ENCODE results near the gene MUC5B.

The MUC5B gene

DNA sequence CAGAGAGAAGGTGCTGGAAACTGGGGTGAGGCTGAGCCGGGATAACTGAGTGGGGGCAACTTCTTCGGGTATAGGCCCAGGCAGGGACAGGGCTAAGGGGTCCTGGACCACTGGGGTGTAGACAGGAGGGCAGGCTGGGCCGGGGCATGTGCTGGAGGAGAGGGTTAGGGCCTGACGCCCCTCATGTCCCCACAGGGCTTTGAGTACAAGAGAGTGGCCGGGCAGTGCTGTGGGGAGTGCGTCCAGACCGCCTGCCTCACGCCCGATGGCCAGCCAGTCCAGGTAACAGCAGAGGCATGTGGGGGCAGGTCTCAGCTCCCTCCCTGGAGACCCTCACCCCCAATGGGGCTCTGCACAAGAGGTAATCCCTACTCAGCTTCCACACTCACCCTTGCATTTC lies 36.7 kb downstream of the MUC5B start:
- Histone ChIP-seq H3K9me2 (ENCODE audit: low read depth, low read length) (no peaks in the 10 kb centered on the region), H3K27me3 (ENCODE audit: insufficient read depth, low read length) (no peaks in the 10 kb centered on the region), H3K9ac (ENCODE audit: low read length) (no peak overlapping the region)

DNA sequence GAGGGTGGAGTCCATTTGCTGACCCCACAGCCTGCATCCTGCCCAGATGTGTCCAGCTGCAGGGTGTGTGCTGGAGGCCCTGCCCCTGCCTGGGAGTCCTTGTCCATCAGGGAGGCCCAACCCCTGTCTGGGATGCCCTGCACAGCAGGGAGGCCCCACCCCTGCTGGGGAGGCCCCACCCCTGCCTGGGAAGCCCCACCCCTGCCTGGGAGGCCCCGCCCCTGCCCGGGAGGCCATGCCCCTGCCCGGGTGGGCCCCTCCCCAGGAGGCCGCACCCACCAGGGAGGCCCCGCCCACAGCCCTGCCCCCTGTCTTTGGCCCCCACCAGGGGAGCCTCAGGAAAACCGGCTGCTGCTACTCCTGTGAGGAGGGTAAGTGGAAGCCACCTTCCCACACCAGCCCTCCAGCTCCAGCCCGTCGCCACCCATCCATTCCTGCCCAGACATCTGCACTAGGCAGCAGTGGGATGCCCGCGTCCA lies 37.2 kb downstream of the MUC5B start:
- Histone ChIP-seq H3K4me1 (ENCODE audit: insufficient read depth, low read length, severe bottlenecking) (peaks cover 18% of the 10 kb centered on the region), H3K79me2 (ENCODE audit: insufficient read depth, low read length) (no peaks in the 10 kb centered on the region), H3K36me3 (ENCODE audit: insufficient read depth, low read length) (no peaks in the 10 kb centered on the region), H3K27me3 (ENCODE audit: insufficient read depth, low read length) (no peaks in the 10 kb centered on the region), H3K9ac (ENCODE audit: low read length) (no peak overlapping the region), H3K4me3 (ENCODE audit: low read depth, low read length, poor library complexity, severe bottlenecking) (no peak overlapping the region), H3K4me2 (ENCODE audit: low read length) (no peak overlapping the region), H4K20me1 (ENCODE audit: insufficient read depth, low read length) (no peaks in the 10 kb centered on the region), H3K9me2 (ENCODE audit: low read depth, low read length) (no peaks in the 10 kb centered on the region), H3K27ac (ENCODE audit: low read depth, low read length, poor library complexity, severe bottlenecking) (no peak overlapping the region), H3F3A (ENCODE audit: insufficient read depth, low read length) (no peaks in the 10 kb centered on the region), H3K9me3 (ENCODE audit: low read length) (no peaks in the 10 kb centered on the region), H2AFZ (ENCODE audit: low read length) (no peak overlapping the region)
- TF ChIP-seq, protein P1, sequence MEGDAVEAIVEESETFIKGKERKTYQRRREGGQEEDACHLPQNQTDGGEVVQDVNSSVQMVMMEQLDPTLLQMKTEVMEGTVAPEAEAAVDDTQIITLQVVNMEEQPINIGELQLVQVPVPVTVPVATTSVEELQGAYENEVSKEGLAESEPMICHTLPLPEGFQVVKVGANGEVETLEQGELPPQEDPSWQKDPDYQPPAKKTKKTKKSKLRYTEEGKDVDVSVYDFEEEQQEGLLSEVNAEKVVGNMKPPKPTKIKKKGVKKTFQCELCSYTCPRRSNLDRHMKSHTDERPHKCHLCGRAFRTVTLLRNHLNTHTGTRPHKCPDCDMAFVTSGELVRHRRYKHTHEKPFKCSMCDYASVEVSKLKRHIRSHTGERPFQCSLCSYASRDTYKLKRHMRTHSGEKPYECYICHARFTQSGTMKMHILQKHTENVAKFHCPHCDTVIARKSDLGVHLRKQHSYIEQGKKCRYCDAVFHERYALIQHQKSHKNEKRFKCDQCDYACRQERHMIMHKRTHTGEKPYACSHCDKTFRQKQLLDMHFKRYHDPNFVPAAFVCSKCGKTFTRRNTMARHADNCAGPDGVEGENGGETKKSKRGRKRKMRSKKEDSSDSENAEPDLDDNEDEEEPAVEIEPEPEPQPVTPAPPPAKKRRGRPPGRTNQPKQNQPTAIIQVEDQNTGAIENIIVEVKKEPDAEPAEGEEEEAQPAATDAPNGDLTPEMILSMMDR (IDR thresholded peaks at IDR 0.05; ENCODE audit: low read length) = no peak
- TF ChIP-seq EZH2 (IDR thresholded peaks at IDR 0.05; ENCODE audit: borderline replicate concordance, low read length) = no peak

More for the DNA sequence above, 36.7 kb downstream of the MUC5B start:
- H3K4me1 ChIP-seq (ENCODE audit: insufficient read depth, low read length, severe bottlenecking) = peaks cover 18% of the 10 kb centered on the region
- H3K9me3 ChIP-seq (ENCODE audit: low read length) = no peaks in the 10 kb centered on the region
- H3K4me2 ChIP-seq (ENCODE audit: low read length) = no peak overlapping the region
- no peaks in the 10 kb centered on the region for H3K79me2 ChIP-seq (ENCODE audit: insufficient read depth, low read length)
- no peaks in the 10 kb centered on the region for H3F3A ChIP-seq (ENCODE audit: insufficient read depth, low read length)
- no peak overlapping the region for H3K27ac ChIP-seq (ENCODE audit: low read depth, low read length, poor library complexity, severe bottlenecking)
- no peaks in the 10 kb centered on the region for H4K20me1 ChIP-seq (ENCODE audit: insufficient read depth, low read length)
- H3K36me3 ChIP-seq (ENCODE audit: insufficient read depth, low read length) = no peaks in the 10 kb centered on the region
- no peak overlapping the region for H3K4me3 ChIP-seq (ENCODE audit: low read depth, low read length, poor library complexity, severe bottlenecking)
- no peak overlapping the region for H2AFZ ChIP-seq (ENCODE audit: low read length)
- TF ChIP-seq EZH2 (IDR thresholded peaks at IDR 0.05; ENCODE audit: borderline replicate concordance, low read length) = no peak
- TF ChIP-seq, protein P1 (IDR thresholded peaks at IDR 0.05; ENCODE audit: low read length) = no peak

DNA sequence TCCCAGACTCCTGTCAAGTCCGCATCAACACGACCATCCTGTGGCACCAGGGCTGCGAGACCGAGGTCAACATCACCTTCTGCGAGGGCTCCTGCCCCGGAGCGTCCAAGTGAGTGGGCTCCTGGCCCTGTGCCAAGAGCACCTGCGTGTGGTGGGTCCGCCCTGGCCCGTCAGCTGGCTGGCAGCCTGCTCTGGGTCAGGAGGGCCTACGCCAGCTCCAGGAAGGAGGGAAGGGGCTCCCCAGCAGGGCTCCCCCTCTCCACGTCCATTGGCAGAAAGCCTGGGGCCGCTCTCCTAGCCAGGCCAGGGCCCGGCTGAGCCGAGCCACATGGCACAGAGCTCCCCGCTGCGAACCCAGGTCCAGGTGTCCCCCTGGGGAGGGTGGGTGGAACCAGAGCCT lies 37.8 kb downstream of the MUC5B start:
- Histone ChIP-seq H3K79me2 (ENCODE audit: insufficient read depth, low read length) (no peaks in the 10 kb centered on the region), H3K4me3 (ENCODE audit: low read depth, low read length, poor library complexity, severe bottlenecking) (no peak overlapping the region), H3K4me2 (ENCODE audit: low read length) (no peak overlapping the region), H3K4me1 (ENCODE audit: insufficient read depth, low read length, severe bottlenecking) (peaks cover 18% of the 10 kb centered on the region), H3K9me3 (ENCODE audit: low read length) (no peaks in the 10 kb centered on the region; the same call in 1 of the 2 replicates), H3K9ac (ENCODE audit: low read length) (no peak overlapping the region), H3F3A (ENCODE audit: insufficient read depth, low read length) (no peaks in the 10 kb centered on the region), H3K27ac (ENCODE audit: low read depth, low read length, poor library complexity, severe bottlenecking) (no peak overlapping the region), H4K20me1 (ENCODE audit: insufficient read depth, low read length) (no peaks in the 10 kb centered on the region), H2AFZ (ENCODE audit: low read length) (no peak overlapping the region), H3K9me2 (ENCODE audit: low read depth, low read length) (no peaks in the 10 kb centered on the region), H3K36me3 (ENCODE audit: insufficient read depth, low read length) (no peaks in the 10 kb centered on the region; the same call in 1 of the 2 replicates), H3K27me3 (ENCODE audit: insufficient read depth, low read length) (no peaks in the 10 kb centered on the region)
- TF ChIP-seq, protein P1 (IDR thresholded peaks at IDR 0.05; ENCODE audit: low read length) = no peak
- no peak for TF ChIP-seq EZH2 (IDR thresholded peaks at IDR 0.05; ENCODE audit: borderline replicate concordance, low read length)

Data from OCI-LY1 (cell line).